Hepatocyte (in vitro differentiated cells): Measurements from ENCODE around the gene EXD2. TPM values are rescaled to one million over a fixed set of nuclear protein-coding genes. Genes with fewer than 3 reads are reported as not detected.
A peak's percentile ranks its signal among the peaks of the same experiment; 100 is the strongest.

ENCODE experiments used
- DNase-seq: peaks from one replicate; pipeline ENCODE4 v3.0.0-alpha.2; 2016; ENCODE audit warnings: low spot score
- H2AFZ ChIP-seq: fragments of 200-600 bp; sonication (generic); 2 replicates; pipeline ENCODE4 v1.6.0; 2016; ENCODE audit warnings: antibody characterized with exemption, mild to moderate bottlenecking
- H3K27ac ChIP-seq: fragments of 200-600 bp; sonication (generic); 2 replicates; pipeline ENCODE4 v1.5.1; 2016; ENCODE audit warnings: mild to moderate bottlenecking
- H3K27me3 ChIP-seq: fragments of 200-600 bp; sonication (generic); 2 replicates; pipeline ENCODE4 v1.6.1; 2016
- H3K36me3 ChIP-seq: fragments of 200-600 bp; sonication (generic); replicated peaks from 2 replicates; pipeline ENCODE4 v1.5.1; 2016; ENCODE audit warnings: low read depth; ENCODE audit not compliant: insufficient read depth
- H3K4me1 ChIP-seq: fragments of 200-600 bp; sonication (generic); 2 replicates; pipeline ENCODE4 v1.5.1; 2016; ENCODE audit warnings: mild to moderate bottlenecking, moderate library complexity; ENCODE audit not compliant: insufficient read depth
- H3K4me2 ChIP-seq: fragments of 200-600 bp; sonication (generic); 2 replicates; pipeline ENCODE4 v1.6.0; 2016
- H3K4me3 ChIP-seq: fragments of 200-600 bp; sonication (generic); 2 replicates; pipeline ENCODE4 v1.5.1; 2016; ENCODE audit warnings: mild to moderate bottlenecking
- H3K79me2 ChIP-seq: fragments of 200-600 bp; sonication (generic); 2 replicates; pipeline ENCODE4 v1.6.0; 2017; ENCODE audit warnings: mild to moderate bottlenecking
- H3K9me2 ChIP-seq: fragments of 200-600 bp; sonication (generic); replicated peaks from 2 replicates; pipeline ENCODE4 v1.6.0; 2017; ENCODE audit warnings: mild to moderate bottlenecking; ENCODE audit not compliant: insufficient read depth
- H3K9me3 ChIP-seq: fragments of 200-600 bp; sonication (generic); 2 replicates; pipeline ENCODE4 v1.5.1; 2016; ENCODE audit warnings: low read depth, mild to moderate bottlenecking
- H4K20me1 ChIP-seq: fragments of 200-600 bp; sonication (generic); 2 replicates; pipeline ENCODE4 v1.6.0; 2016; ENCODE audit warnings: mild to moderate bottlenecking; ENCODE audit not compliant: insufficient read depth, poor library complexity, severe bottlenecking
- EZH2 ChIP-seq: fragments of 200-600 bp; sonication (generic); IDR thresholded peaks from 2 replicates; pipeline ENCODE4 v1.6.1; 2016; ENCODE audit warnings: antibody characterized with exemption, mild to moderate bottlenecking, borderline replicate concordance
- EZH2phosphoT487 ChIP-seq: fragments of 200-600 bp; sonication (generic); IDR thresholded peaks from one replicate; pipeline ENCODE4 v1.6.1; 2018; ENCODE audit warnings: antibody characterized with exemption, mild to moderate bottlenecking, low read depth, moderate library complexity; ENCODE audit not compliant: unreplicated experiment, severe bottlenecking
- WGBS: methylation state at CpG from one replicate; pipeline ENCODE4 v1.1.6; 2016; ENCODE audit warnings: low lambda C conversion rate; ENCODE audit errors: missing lambda C conversion rate; 5-methylcytosine and 5-hydroxymethylcytosine counted together
- polyA plus RNA-seq: library from polyadenylated mRNA; unstranded; fragments of >200 nt; fragmentation: Nextera tagmentation; extraction: Ambion mirVana; gene quantifications from 2 replicates; pipeline ENCODE4 v1.2.1, GENCODE V29; 2016
- total RNA-seq: library from RNA; depleted of rRNA; stranded (reverse); fragments of >200 nt; gene quantifications from 2 replicates; pipeline ENCODE4 v1.2.3, GENCODE V29; 2014
- TF ChIP-seq, protein P1 (sequence below): fragments of 200-600 bp; sonication (generic); IDR thresholded peaks from 2 replicates; pipeline ENCODE4 v1.5.1; 2016; ENCODE audit warnings: antibody characterized with exemption, mild to moderate bottlenecking; ENCODE audit not compliant: poor library complexity

EXD2 gene, protein sequence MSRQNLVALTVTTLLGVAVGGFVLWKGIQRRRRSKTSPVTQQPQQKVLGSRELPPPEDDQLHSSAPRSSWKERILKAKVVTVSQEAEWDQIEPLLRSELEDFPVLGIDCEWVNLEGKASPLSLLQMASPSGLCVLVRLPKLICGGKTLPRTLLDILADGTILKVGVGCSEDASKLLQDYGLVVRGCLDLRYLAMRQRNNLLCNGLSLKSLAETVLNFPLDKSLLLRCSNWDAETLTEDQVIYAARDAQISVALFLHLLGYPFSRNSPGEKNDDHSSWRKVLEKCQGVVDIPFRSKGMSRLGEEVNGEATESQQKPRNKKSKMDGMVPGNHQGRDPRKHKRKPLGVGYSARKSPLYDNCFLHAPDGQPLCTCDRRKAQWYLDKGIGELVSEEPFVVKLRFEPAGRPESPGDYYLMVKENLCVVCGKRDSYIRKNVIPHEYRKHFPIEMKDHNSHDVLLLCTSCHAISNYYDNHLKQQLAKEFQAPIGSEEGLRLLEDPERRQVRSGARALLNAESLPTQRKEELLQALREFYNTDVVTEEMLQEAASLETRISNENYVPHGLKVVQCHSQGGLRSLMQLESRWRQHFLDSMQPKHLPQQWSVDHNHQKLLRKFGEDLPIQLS
- total RNA-seq, result 18.1 and 18.3 TPM in 2 replicates
- polyA plus RNA-seq, result 13.5 and 16.2 TPM in 2 replicates

DNA sequence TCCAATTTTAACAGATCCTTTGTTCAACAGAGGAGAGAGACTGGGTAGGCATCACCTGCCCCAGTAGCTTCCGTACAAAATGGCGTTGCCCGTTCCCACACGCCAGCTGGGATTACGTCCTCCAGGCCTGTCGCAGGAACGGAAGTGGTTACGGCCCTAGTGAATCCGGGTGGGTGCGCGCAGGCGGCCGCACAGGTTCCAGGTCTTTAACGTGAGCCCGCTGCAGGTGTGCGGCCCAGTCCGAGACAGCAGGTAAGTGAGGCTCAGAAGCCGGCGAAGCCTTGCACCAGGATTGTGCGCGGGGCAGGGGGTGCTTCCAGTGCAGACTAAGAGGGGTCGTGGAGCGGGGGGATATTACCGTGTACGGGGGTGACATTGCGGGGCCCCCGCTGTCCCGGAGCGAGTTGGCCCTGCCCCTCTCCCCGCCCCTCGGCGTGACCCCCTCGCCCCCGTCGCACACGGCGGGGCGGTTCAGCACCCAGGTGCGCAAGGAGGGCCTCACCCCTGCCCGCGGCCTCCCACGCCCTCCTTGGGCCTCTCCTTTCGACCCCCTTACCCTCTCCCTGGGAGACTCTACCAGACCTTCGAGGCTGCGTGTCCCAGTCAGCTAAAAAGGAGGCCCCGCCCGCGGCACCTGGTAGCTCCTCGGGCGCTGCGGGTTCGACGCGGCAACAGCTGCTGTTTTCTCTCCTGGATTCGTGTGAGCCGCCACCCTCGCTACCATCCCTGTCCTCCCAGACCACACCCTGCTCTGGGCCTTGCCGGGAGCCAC lies at the start of gene EXD2:
EXD2 (plus strand) TSS at position 159 of the 772 bp plus-strand sequence. CDS start 17,973 bp downstream, outside the sequence.
- H3K36me3 ChIP-seq, result no peaks in the 10 kb centered on the region
- H3K27ac ChIP-seq, result peak within 1 kb of the TSS; percentile 91
- no peaks in the 10 kb centered on the region for H4K20me1 ChIP-seq
- H3K4me1 ChIP-seq, result no peaks in the 10 kb centered on the region
- H3K27me3 ChIP-seq, result no peaks in the 10 kb centered on the region
- no peaks in the 10 kb centered on the region for H3K9me3 ChIP-seq
- DNase-seq, result peak; percentile 92
- H2AFZ ChIP-seq, result peak within 1 kb of the TSS; percentile 83
- H3K79me2 ChIP-seq, result peaks cover 41% of the 10 kb centered on the region
- peak within 1 kb of the TSS; percentile 53 for H3K4me3 ChIP-seq
- 1% methylated on average over 33 of the region's 58 CpGs for WGBS
- H3K9me2 ChIP-seq, result no peaks in the 10 kb centered on the region
- TF ChIP-seq EZH2 (no peak), EZH2phosphoT487 (no peak)
- TF ChIP-seq, protein P1, sequence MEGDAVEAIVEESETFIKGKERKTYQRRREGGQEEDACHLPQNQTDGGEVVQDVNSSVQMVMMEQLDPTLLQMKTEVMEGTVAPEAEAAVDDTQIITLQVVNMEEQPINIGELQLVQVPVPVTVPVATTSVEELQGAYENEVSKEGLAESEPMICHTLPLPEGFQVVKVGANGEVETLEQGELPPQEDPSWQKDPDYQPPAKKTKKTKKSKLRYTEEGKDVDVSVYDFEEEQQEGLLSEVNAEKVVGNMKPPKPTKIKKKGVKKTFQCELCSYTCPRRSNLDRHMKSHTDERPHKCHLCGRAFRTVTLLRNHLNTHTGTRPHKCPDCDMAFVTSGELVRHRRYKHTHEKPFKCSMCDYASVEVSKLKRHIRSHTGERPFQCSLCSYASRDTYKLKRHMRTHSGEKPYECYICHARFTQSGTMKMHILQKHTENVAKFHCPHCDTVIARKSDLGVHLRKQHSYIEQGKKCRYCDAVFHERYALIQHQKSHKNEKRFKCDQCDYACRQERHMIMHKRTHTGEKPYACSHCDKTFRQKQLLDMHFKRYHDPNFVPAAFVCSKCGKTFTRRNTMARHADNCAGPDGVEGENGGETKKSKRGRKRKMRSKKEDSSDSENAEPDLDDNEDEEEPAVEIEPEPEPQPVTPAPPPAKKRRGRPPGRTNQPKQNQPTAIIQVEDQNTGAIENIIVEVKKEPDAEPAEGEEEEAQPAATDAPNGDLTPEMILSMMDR, result no peak
- peak within 1 kb of the TSS; percentile 83 for H3K4me2 ChIP-seq

DNA sequence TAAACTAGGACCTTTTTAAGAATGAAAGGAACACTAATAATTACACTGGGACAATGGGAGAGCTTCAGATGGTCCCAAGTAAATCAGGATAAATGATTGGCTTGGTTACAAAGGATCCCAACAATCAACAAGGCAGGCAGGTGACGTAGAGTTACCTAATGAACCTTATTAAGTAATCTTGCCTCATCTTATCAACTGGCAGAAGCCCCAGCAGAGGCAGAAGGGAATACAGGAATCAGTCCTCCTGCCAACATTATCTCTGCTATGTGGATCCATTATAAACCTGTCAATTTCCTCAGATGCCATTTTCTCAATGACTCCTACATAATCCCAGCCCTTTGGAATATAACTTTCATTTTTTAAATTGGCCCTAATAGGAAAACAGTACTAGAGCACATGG lies 49.7 kb upstream of the EXD2 start:
- Histone ChIP-seq H4K20me1 (peaks cover 59% of the 10 kb centered on the region), H3K79me2 (peaks cover 97% of the 10 kb centered on the region), H3K27me3 (no peaks in the 10 kb centered on the region), H3K4me1 (peaks cover 8% of the 10 kb centered on the region), H3K27ac (no peak overlapping the region), H3K4me3 (no peak overlapping the region), H3K4me2 (no peak overlapping the region), H3K9me3 (no peaks in the 10 kb centered on the region), H3K36me3 (no peaks in the 10 kb centered on the region), H3K9me2 (no peaks in the 10 kb centered on the region), H2AFZ (no peak overlapping the region)
- WGBS, result 90% methylated on average over 1 of the region's 1 CpG
- DNase-seq, result no peak
- no peak for TF ChIP-seq EZH2

DNA sequence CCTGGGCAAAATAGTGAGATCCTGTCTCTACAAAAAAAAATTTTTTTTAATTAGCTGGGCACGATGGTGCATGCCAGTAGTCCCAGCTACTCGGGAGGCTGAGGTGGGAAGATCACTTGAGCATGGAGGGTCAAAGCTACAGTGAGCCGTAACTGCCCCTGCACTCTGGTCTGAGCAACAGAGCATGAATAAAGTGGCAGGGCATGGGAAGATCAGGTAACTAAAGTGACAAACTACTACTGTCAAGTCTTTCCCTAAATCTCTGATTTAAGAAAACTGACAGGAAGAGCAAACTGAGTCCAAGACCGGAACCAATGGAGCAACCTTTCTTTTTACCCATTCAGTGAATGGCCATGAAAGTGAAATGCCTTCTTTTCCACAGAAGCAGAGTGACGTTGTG lies 49.2 kb upstream of the EXD2 start:
- no peak for DNase-seq
- H3K4me3 ChIP-seq, result no peak overlapping the region
- peaks cover 97% of the 10 kb centered on the region for H3K79me2 ChIP-seq
- peaks cover 59% of the 10 kb centered on the region for H4K20me1 ChIP-seq
- H3K9me2 ChIP-seq, result no peaks in the 10 kb centered on the region
- H3K9me3 ChIP-seq, result no peaks in the 10 kb centered on the region
- H3K36me3 ChIP-seq, result no peaks in the 10 kb centered on the region
- 94% methylated on average over 5 of the region's 5 CpGs for WGBS
- H3K27ac ChIP-seq, result no peak overlapping the region
- H2AFZ ChIP-seq, result no peak overlapping the region
- H3K27me3 ChIP-seq, result no peaks in the 10 kb centered on the region
- peaks cover 7% of the 10 kb centered on the region for H3K4me1 ChIP-seq
- TF ChIP-seq EZH2phosphoT487, result no peak
- TF ChIP-seq EZH2, result no peak
- TF ChIP-seq, protein P1, result no peak
- no peak overlapping the region for H3K4me2 ChIP-seq
